ENCODE data around the gene NEK7.

The NEK7 gene

DNA sequence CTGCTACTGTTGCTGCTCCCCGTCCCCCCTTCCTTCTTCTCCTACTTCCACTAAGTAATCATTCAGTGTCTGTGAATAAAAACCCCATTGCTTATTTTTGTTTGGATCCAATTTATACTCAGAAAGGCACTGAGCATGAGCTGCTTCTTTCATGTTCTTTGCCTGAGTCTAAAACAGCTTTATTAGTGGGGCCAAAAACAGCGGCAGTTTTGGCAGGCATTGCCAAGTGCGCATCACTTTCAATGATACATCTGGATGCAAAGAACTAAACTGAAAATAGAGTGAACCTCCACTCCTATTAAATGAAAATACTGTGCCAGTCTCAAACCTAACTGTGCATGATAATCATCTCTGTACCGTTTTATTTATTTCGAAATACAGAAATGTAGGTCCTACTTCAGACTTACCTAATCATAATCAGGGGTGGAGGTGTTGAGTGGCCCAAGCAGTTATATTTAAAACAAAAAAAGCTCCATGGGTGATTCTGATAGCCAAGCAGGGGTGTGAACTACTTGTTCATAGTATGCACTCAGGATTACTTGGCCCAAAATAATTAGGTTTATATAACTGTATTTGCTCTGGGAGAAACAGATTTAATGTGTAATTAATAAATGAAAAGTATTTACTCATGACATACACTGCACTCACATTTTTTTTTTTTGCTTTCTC lies 48.4 kb downstream of the NEK7 start:
- Histone ChIP-seq H3K4me1 (ENCODE audit: low read length) (peaks cover 7% of the 10 kb centered on the region; the same call in 1 of the 2 replicates), H3K4me2 (ENCODE audit: low read depth, low read length) (no peak overlapping the region), H4K20me1 (ENCODE audit: insufficient read depth, low read length) (0 out of 2 replicates have a peak, but pooled peaks cover 4% of the 10 kb centered on the region), H3K9ac (ENCODE audit: low read length) (no peak overlapping the region), H3F3A (ENCODE audit: insufficient read depth, low read length) (no peaks in the 10 kb centered on the region), H3K9me3 (replicated peaks; ENCODE audit: insufficient read depth, low read length) (no peaks in the 10 kb centered on the region), H3K79me2 (ENCODE audit: low read length) (peaks cover 91% of the 10 kb centered on the region), H3K27ac (ENCODE audit: low read length) (no peak overlapping the region), H3K27me3 (replicated peaks; ENCODE audit: insufficient read depth, low read length) (no peaks in the 10 kb centered on the region), H3K36me3 (replicated peaks; ENCODE audit: insufficient read depth, low read length) (no peaks in the 10 kb centered on the region), H2AFZ (ENCODE audit: low read length) (no peak overlapping the region), H3K9me2 (replicated peaks; ENCODE audit: insufficient read depth, low read length) (no peaks in the 10 kb centered on the region), H3K4me3 (ENCODE audit: low read length) (no peak overlapping the region)
- no peak for DNase-seq
- TF ChIP-seq CTCF (IDR thresholded peaks at IDR 0.05; ENCODE audit: low read length) (no peak), EZH2phosphoT487 (IDR thresholded peaks at IDR 0.05; ENCODE audit: low read length) (no peak), EZH2 (optimal IDR thresholded peaks at IDR 0.05; ENCODE audit: low read depth, low read length) (no peak)

GRCh38 chr1:198206292-198206691 lies 49.5 kb downstream of the NEK7 start:
- Histone ChIP-seq H3K36me3 (replicated peaks; ENCODE audit: insufficient read depth, low read length) (no peaks in the 10 kb centered on the region), H3K27ac (ENCODE audit: low read length) (no peak overlapping the region), H3K9me3 (replicated peaks; ENCODE audit: insufficient read depth, low read length) (no peaks in the 10 kb centered on the region), H3K27me3 (replicated peaks; ENCODE audit: insufficient read depth, low read length) (no peaks in the 10 kb centered on the region), H3K4me3 (ENCODE audit: low read length) (no peak overlapping the region), H3K9ac (ENCODE audit: low read length) (no peak overlapping the region), H3K4me2 (ENCODE audit: low read depth, low read length) (no peak overlapping the region), H3F3A (ENCODE audit: insufficient read depth, low read length) (no peaks in the 10 kb centered on the region), H3K4me1 (ENCODE audit: low read length) (peaks cover 7% of the 10 kb centered on the region; the same call in 1 of the 2 replicates), H3K9me2 (replicated peaks; ENCODE audit: insufficient read depth, low read length) (no peaks in the 10 kb centered on the region), H3K79me2 (ENCODE audit: low read length) (peaks cover 82% of the 10 kb centered on the region), H4K20me1 (ENCODE audit: insufficient read depth, low read length) (0 out of 2 replicates have a peak, but pooled peaks cover 4% of the 10 kb centered on the region), H2AFZ (ENCODE audit: low read length) (no peak overlapping the region)
- no peak for DNase-seq
- TF ChIP-seq EZH2 (optimal IDR thresholded peaks at IDR 0.05; ENCODE audit: low read depth, low read length): no peak
- TF ChIP-seq CTCF (IDR thresholded peaks at IDR 0.05; ENCODE audit: low read length): no peak
- no peak for TF ChIP-seq EZH2phosphoT487 (IDR thresholded peaks at IDR 0.05; ENCODE audit: low read length)

GRCh38 chr1:198211696-198212095 lies 54.9 kb downstream of the NEK7 start:
- Histone ChIP-seq H3K4me3 (ENCODE audit: low read length) (no peak overlapping the region), H3K9me3 (replicated peaks; ENCODE audit: insufficient read depth, low read length) (no peaks in the 10 kb centered on the region), H3K4me1 (ENCODE audit: low read length) (no peaks in the 10 kb centered on the region), H4K20me1 (ENCODE audit: insufficient read depth, low read length) (no peaks in the 10 kb centered on the region), H3K36me3 (replicated peaks; ENCODE audit: insufficient read depth, low read length) (no peaks in the 10 kb centered on the region; the same call in 1 of the 2 replicates), H3K4me2 (ENCODE audit: low read depth, low read length) (no peak overlapping the region), H3K9me2 (replicated peaks; ENCODE audit: insufficient read depth, low read length) (no peaks in the 10 kb centered on the region), H3K27ac (ENCODE audit: low read length) (no peak overlapping the region), H3K9ac (ENCODE audit: low read length) (no peak overlapping the region), H2AFZ (ENCODE audit: low read length) (no peak overlapping the region), H3K79me2 (ENCODE audit: low read length) (peaks cover 55% of the 10 kb centered on the region), H3K27me3 (replicated peaks; ENCODE audit: insufficient read depth, low read length) (no peaks in the 10 kb centered on the region), H3F3A (ENCODE audit: insufficient read depth, low read length) (no peaks in the 10 kb centered on the region)
- DNase-seq: no peak
- no peak for TF ChIP-seq EZH2 (optimal IDR thresholded peaks at IDR 0.05; ENCODE audit: low read depth, low read length)
- TF ChIP-seq EZH2phosphoT487 (IDR thresholded peaks at IDR 0.05; ENCODE audit: low read length): no peak
- TF ChIP-seq CTCF (IDR thresholded peaks at IDR 0.05; ENCODE audit: low read length): no peak
